GM23338 (cell line): ENCODE data around the gene ANKRD27. TPM values are rescaled to one million over a fixed set of nuclear protein-coding genes. Genes with fewer than 3 reads are reported as not detected.

Experiments used
- ATAC-seq: fragments of 200-7000 bp; cut with Tn5 transposase; 3 replicates; pipeline ENCODE4 v1.9.1; 2020
- DNase-seq: peaks from one replicate; pipeline ENCODE4 v3.0.0-alpha.2; 2015; ENCODE audit warnings: low spot score
- H2AFZ ChIP-seq: fragments of 200-600 bp; sonication (generic); 2 replicates; pipeline ENCODE4 v1.8.0; 2016; ENCODE audit warnings: antibody characterized with exemption, mild to moderate bottlenecking, moderate library complexity
- H3F3A ChIP-seq: fragments of 200-600 bp; sonication (generic); replicated peaks from 2 replicates; pipeline ENCODE4 v1.8.0; 2017; ENCODE audit warnings: antibody characterized with exemption, mixed run types, low read depth
- H3K27ac ChIP-seq: fragments of 200-600 bp; sonication (generic); 2 replicates; pipeline ENCODE4 v1.6.1; 2016; ENCODE audit warnings: low read depth
- H3K27me3 ChIP-seq: fragments of 200-600 bp; sonication (generic); 2 replicates; pipeline ENCODE4 v1.8.0; 2016; ENCODE audit warnings: mild to moderate bottlenecking, mixed run types, moderate library complexity; ENCODE audit not compliant: insufficient read depth
- H3K36me3 ChIP-seq: fragments of 200-600 bp; sonication (generic); 2 replicates; pipeline ENCODE4 v1.8.0; 2016; ENCODE audit warnings: mild to moderate bottlenecking; ENCODE audit not compliant: insufficient read depth
- H3K4me1 ChIP-seq: fragments of 200-600 bp; sonication (generic); 2 replicates; pipeline ENCODE4 v1.8.0; 2016; ENCODE audit warnings: mild to moderate bottlenecking, moderate library complexity; ENCODE audit not compliant: insufficient read depth
- H3K4me2 ChIP-seq: fragments of 200-600 bp; sonication (generic); 2 replicates; pipeline ENCODE4 v1.7.1; 2017; ENCODE audit warnings: mixed run types
- H3K4me3 ChIP-seq: fragments of 200-600 bp; sonication (generic); 2 replicates; pipeline ENCODE4 v1.6.1; 2016; ENCODE audit warnings: mixed run types
- H3K79me2 ChIP-seq: fragments of 200-600 bp; sonication (generic); replicated peaks from 2 replicates; pipeline ENCODE4 v1.8.0; 2017; ENCODE audit warnings: mild to moderate bottlenecking; ENCODE audit not compliant: insufficient read depth
- H3K9me2 ChIP-seq: fragments of 200-600 bp; sonication (generic); 2 replicates; pipeline ENCODE4 v1.8.0; 2017; ENCODE audit not compliant: insufficient read depth
- H4K20me1 ChIP-seq: fragments of 200-600 bp; sonication (generic); replicated peaks from 2 replicates; pipeline ENCODE4 v1.8.0; 2017; ENCODE audit warnings: mild to moderate bottlenecking; ENCODE audit not compliant: insufficient read depth
- H3K27ac Mint-ChIP-seq: 2 replicates; pipeline ENCODE4 v1.8.0; 2020; ENCODE audit warnings: inconsistent platforms, mild to moderate bottlenecking, moderate library complexity, mixed read lengths
- H3K27me3 Mint-ChIP-seq: 3 replicates; pipeline ENCODE4 v1.8.0; 2022; ENCODE audit warnings: low read depth, mild to moderate bottlenecking, moderate library complexity, mixed read lengths, inconsistent platforms; ENCODE audit not compliant: insufficient read depth, poor library complexity
- H3K36me3 Mint-ChIP-seq: 3 replicates; pipeline ENCODE4 v1.8.0; 2021; ENCODE audit warnings: low read depth, mild to moderate bottlenecking, inconsistent platforms, moderate library complexity, mixed read lengths
- H3K4me1 Mint-ChIP-seq: 3 replicates; pipeline ENCODE4 v1.8.0; 2020; ENCODE audit warnings: mild to moderate bottlenecking, inconsistent platforms, mixed read lengths
- H3K4me3 Mint-ChIP-seq: 3 replicates; pipeline ENCODE4 v1.8.0; 2021; ENCODE audit warnings: moderate library complexity, mild to moderate bottlenecking, inconsistent platforms, mixed read lengths
- H3K9me3 Mint-ChIP-seq: 3 replicates; pipeline ENCODE4 v1.8.0; 2020; ENCODE audit warnings: moderate library complexity, mild to moderate bottlenecking, inconsistent platforms, mixed read lengths
- CREB1 ChIP-seq: fragments of 250-450 bp; sonication (Bioruptor Pico); IDR thresholded peaks from 2 replicates; pipeline ENCODE4 v1.5.0; 2020; ENCODE audit warnings: low read depth, mild to moderate bottlenecking, moderate library complexity
- CTCF ChIP-seq, 2 experiments: fragments of 200-600 bp in 1 of 2; sonication (generic) in 1 of 2; conservative IDR thresholded peaks; 2 replicates each; pipeline versions ENCODE4 v1.5.1 to v1.6.1; 2016 to 2017; ENCODE audit warnings: antibody characterized with exemption in 2 of 2, low read depth in 2 of 2, mild to moderate bottlenecking in 2 of 2, moderate library complexity in 1 of 2
- ETS1 ChIP-seq: IDR thresholded peaks from 2 replicates; pipeline ENCODE4 v1.6.1; 2016; ENCODE audit warnings: antibody characterized with exemption
- EZH2 ChIP-seq: fragments of 200-600 bp; sonication (generic); IDR thresholded peaks from one replicate; pipeline ENCODE4 v1.8.0; 2017; ENCODE audit warnings: antibody characterized with exemption, mild to moderate bottlenecking, low read depth; ENCODE audit not compliant: unreplicated experiment
- EZH2phosphoT487 ChIP-seq: fragments of 200-600 bp; sonication (generic); IDR thresholded peaks from one replicate; pipeline ENCODE4 v1.8.1; 2018; ENCODE audit warnings: antibody characterized with exemption; ENCODE audit not compliant: unreplicated experiment
- JUNB ChIP-seq: IDR thresholded peaks from one replicate; pipeline ENCODE4 v1.6.1; 2016; ENCODE audit warnings: antibody characterized with exemption; ENCODE audit not compliant: unreplicated experiment
- NANOG ChIP-seq: IDR thresholded peaks from 2 replicates; pipeline ENCODE4 v1.6.1; 2016; ENCODE audit warnings: antibody characterized with exemption, borderline replicate concordance
- POLR2AphosphoS5 ChIP-seq: IDR thresholded peaks from 2 replicates; pipeline ENCODE4 v1.6.1; 2016; ENCODE audit warnings: antibody characterized with exemption, low read depth
- REST ChIP-seq: IDR thresholded peaks from one replicate; pipeline ENCODE4 v1.6.1; 2018; ENCODE audit warnings: antibody characterized with exemption; ENCODE audit not compliant: unreplicated experiment
- STAT1 ChIP-seq: IDR thresholded peaks from one replicate; pipeline ENCODE4 v1.6.1; 2016; ENCODE audit warnings: antibody characterized with exemption; ENCODE audit not compliant: unreplicated experiment
- ZNF114 ChIP-seq: fragments of 250-450 bp; sonication (Bioruptor Pico); IDR thresholded peaks from 2 replicates; pipeline ENCODE4 v1.5.0; 2020; ENCODE audit warnings: mild to moderate bottlenecking, moderate library complexity
- ZNF331 ChIP-seq: fragments of 250-450 bp; sonication (Bioruptor Pico); IDR thresholded peaks from 2 replicates; pipeline ENCODE4 v1.5.0; 2020; ENCODE audit warnings: low read depth, mild to moderate bottlenecking, moderate library complexity
- ZNF462 ChIP-seq: fragments of 250-450 bp; sonication (Bioruptor Pico); IDR thresholded peaks from 2 replicates; pipeline ENCODE4 v1.5.0; 2020; ENCODE audit warnings: mild to moderate bottlenecking, moderate library complexity
- polyA plus RNA-seq: library from polyadenylated mRNA; unstranded; fragments of >200 nt; fragmentation: Nextera tagmentation; extraction: Ambion mirVana; gene quantifications from 2 replicates; pipeline ENCODE4 v1.2.1, GENCODE V29; 2016
- total RNA-seq: library from RNA; depleted of rRNA; stranded (reverse); fragments of >200 nt; shearing (Covaris generic); gene quantifications from 2 replicates; pipeline ENCODE4 v1.2.3, GENCODE V29; 2014

Gene ANKRD27
- total and polyA plus RNA-seq, 2 experiments from 2014 or later, result 16.7 to 48.7 TPM

GRCh38 chr19:32607479-32607878 lies 67.5 kb downstream of the ANKRD27 start:
- H3K27me3 Mint-ChIP-seq, result no peaks in the 10 kb centered on the region
- peaks cover 15% of the 10 kb centered on the region; the same call in 1 of the 2 replicates for H3K36me3 ChIP-seq
- no peak for ATAC-seq

More at GRCh38 chr19:32607479-32607878, 67.5 kb downstream of the ANKRD27 start:
- no peak overlapping the region for H3K27ac ChIP-seq
- H3K9me3 Mint-ChIP-seq, result peaks cover 3% of the 10 kb centered on the region; the same call in 1 of the 3 replicates
- TF ChIP-seq CREB1 (CRISPR knock-in tag) (no peak), POLR2AphosphoS5 (no peak), EZH2 (no peak), ZNF462 (CRISPR knock-in tag) (no peak), JUNB (no peak), ZNF331 (CRISPR knock-in tag) (no peak), STAT1 (no peak), EZH2phosphoT487 (no peak), NANOG (no peak), CTCF (conservative IDR thresholded peaks at IDR 0.05; ENCODE audit: low read depth in 2 of 2) (no peak), ETS1 (no peak), ZNF114 (CRISPR knock-in tag) (no peak), REST (no peak)
- H3K36me3 Mint-ChIP-seq, result peaks cover 49% of the 10 kb centered on the region
- no peak overlapping the region for H2AFZ ChIP-seq
- H3K4me3 ChIP-seq, result no peak overlapping the region
- no peaks in the 10 kb centered on the region; the same call in 1 of the 2 replicates for H4K20me1 ChIP-seq
- no peaks in the 10 kb centered on the region for H3K27me3 ChIP-seq
- H3K4me2 ChIP-seq, result no peak overlapping the region
- H3K4me1 Mint-ChIP-seq, result no peaks in the 10 kb centered on the region
- no peaks in the 10 kb centered on the region for H3K79me2 ChIP-seq
- no peak overlapping the region for H3K27ac Mint-ChIP-seq
- DNase-seq, result no peak
- no peak overlapping the region for H3K4me3 Mint-ChIP-seq
- H3K9me2 ChIP-seq, result no peaks in the 10 kb centered on the region
- H3K4me1 ChIP-seq, result no peaks in the 10 kb centered on the region
- no peaks in the 10 kb centered on the region for H3F3A ChIP-seq
